OCI-LY1 (cell line): ENCODE data around the gene TJP3.

Source experiments
- H2AFZ ChIP-seq: fragments of 200-600 bp; sonication (generic), shearing (Covaris generic); 2 replicates; pipeline ENCODE4 v1.6.0; 2014; ENCODE audit warnings: antibody characterized with exemption, mild to moderate bottlenecking, low read length
- H3F3A ChIP-seq: fragments of 200-600 bp; sonication (generic), shearing (Covaris generic); 2 replicates; pipeline ENCODE4 v1.6.0; 2014; ENCODE audit warnings: mild to moderate bottlenecking, antibody characterized with exemption, low read length, moderate library complexity; ENCODE audit not compliant: insufficient read depth
- H3K27ac ChIP-seq: fragments of 200-600 bp; sonication (generic); 2 replicates; pipeline ENCODE4 v1.5.1; 2014; ENCODE audit warnings: low read length, mixed run types, mild to moderate bottlenecking, low read depth; ENCODE audit not compliant: poor library complexity, severe bottlenecking
- H3K27me3 ChIP-seq: fragments of 200-600 bp; sonication (generic); 2 replicates; pipeline ENCODE4 v1.6.0; 2014; ENCODE audit warnings: antibody characterized with exemption, mild to moderate bottlenecking, low read length, moderate library complexity; ENCODE audit not compliant: insufficient read depth
- H3K36me3 ChIP-seq: fragments of 200-600 bp; sonication (generic); 2 replicates; pipeline ENCODE4 v1.6.1; 2014; ENCODE audit warnings: mild to moderate bottlenecking, antibody characterized with exemption, low read length, moderate library complexity, mixed read lengths; ENCODE audit not compliant: insufficient read depth
- H3K4me1 ChIP-seq: fragments of 200-600 bp; sonication (generic); 2 replicates; pipeline ENCODE4 v1.5.1; 2014; ENCODE audit warnings: mild to moderate bottlenecking, low read length, moderate library complexity; ENCODE audit not compliant: insufficient read depth, severe bottlenecking
- H3K4me2 ChIP-seq: fragments of 200-600 bp; sonication (generic), shearing (Covaris generic); 2 replicates; pipeline ENCODE4 v1.6.1; 2014; ENCODE audit warnings: low read length
- H3K4me3 ChIP-seq: fragments of 200-600 bp; sonication (generic); 2 replicates; pipeline ENCODE4 v1.5.1; 2014; ENCODE audit warnings: low read length, low read depth, mild to moderate bottlenecking, mixed read lengths; ENCODE audit not compliant: poor library complexity, severe bottlenecking
- H3K79me2 ChIP-seq: fragments of 200-600 bp; shearing (Covaris generic); 2 replicates; pipeline ENCODE4 v1.6.1; 2016; ENCODE audit warnings: mixed run types, low read length, mixed read lengths; ENCODE audit not compliant: insufficient read depth
- H3K9ac ChIP-seq: fragments of 200-600 bp; sonication (generic), shearing (Covaris generic); 2 replicates; pipeline ENCODE4 v1.6.1; 2014; ENCODE audit warnings: mild to moderate bottlenecking, low read length, mixed read lengths
- H3K9me2 ChIP-seq: fragments of 200-600 bp; sonication (generic), shearing (Covaris generic); 2 replicates; pipeline ENCODE4 v1.6.1; 2014; ENCODE audit warnings: low read depth, mild to moderate bottlenecking, low read length, mixed read lengths
- H3K9me3 ChIP-seq: fragments of 200-600 bp; shearing (Covaris generic); 2 replicates; pipeline ENCODE4 v1.6.1; 2014; ENCODE audit warnings: low read length, mixed read lengths
- H4K20me1 ChIP-seq: fragments of 200-600 bp; sonication (generic), shearing (Covaris generic); 2 replicates; pipeline ENCODE4 v1.6.0; 2016; ENCODE audit warnings: mild to moderate bottlenecking, low read length; ENCODE audit not compliant: insufficient read depth
- EZH2 ChIP-seq: fragments of 200-600 bp; sonication (generic), shearing (Covaris generic); IDR thresholded peaks from 2 replicates; pipeline ENCODE4 v1.8.0; 2017; ENCODE audit warnings: borderline replicate concordance, mixed run types, mild to moderate bottlenecking, antibody characterized with exemption, low read length, moderate library complexity, mixed read lengths
- TF ChIP-seq, protein P1 (sequence below): fragments of 200-600 bp; sonication (generic), shearing (Covaris generic); IDR thresholded peaks from 2 replicates; pipeline ENCODE4 v1.5.1; 2017; ENCODE audit warnings: mild to moderate bottlenecking, antibody characterized with exemption, low read length, moderate library complexity, mixed read lengths

TJP3 gene, protein sequence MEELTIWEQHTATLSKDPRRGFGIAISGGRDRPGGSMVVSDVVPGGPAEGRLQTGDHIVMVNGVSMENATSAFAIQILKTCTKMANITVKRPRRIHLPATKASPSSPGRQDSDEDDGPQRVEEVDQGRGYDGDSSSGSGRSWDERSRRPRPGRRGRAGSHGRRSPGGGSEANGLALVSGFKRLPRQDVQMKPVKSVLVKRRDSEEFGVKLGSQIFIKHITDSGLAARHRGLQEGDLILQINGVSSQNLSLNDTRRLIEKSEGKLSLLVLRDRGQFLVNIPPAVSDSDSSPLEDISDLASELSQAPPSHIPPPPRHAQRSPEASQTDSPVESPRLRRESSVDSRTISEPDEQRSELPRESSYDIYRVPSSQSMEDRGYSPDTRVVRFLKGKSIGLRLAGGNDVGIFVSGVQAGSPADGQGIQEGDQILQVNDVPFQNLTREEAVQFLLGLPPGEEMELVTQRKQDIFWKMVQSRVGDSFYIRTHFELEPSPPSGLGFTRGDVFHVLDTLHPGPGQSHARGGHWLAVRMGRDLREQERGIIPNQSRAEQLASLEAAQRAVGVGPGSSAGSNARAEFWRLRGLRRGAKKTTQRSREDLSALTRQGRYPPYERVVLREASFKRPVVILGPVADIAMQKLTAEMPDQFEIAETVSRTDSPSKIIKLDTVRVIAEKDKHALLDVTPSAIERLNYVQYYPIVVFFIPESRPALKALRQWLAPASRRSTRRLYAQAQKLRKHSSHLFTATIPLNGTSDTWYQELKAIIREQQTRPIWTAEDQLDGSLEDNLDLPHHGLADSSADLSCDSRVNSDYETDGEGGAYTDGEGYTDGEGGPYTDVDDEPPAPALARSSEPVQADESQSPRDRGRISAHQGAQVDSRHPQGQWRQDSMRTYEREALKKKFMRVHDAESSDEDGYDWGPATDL

DNA sequence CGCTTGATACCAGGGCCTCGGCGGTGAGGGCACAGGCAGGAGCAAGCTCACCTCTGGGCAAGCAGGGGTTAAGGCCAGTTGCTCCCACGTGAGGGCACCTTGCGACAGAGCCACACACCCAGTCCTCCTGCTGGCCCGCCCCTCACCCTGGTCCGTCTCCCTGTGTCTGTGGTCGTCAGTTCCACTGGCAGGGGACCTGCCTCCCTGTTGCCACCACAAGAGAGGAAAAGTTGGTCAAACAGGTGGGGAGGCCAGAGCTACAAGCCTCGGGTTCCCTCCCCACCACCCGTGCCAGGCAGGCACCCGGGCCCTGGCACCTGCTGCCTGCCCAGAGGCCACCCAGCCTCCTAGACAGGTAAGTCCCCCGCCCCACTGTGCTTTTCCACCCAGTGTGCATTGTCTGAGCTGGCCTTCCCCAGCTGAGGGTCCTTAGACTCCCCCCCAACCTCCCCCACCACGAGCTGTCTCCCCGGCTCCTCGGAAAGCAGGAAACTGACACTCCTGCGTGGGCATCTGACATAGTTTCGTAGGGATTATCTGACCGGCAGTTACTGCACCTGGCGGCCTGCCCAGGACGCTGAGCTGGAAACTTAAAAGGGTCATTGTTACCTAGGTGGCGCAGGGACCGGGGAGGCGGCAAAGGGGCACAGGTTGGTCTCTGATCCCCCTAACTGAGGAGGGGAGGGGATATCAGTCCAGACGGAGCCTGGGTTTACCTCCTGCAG, at the start of gene TJP3:
TJP3 (plus strand) TSS at position 178 of the 725 bp plus-strand sequence. CDS start 20,049 bp downstream, outside the sequence.
- Histone ChIP-seq H3K4me1 (no peaks in the 10 kb centered on the region), H3K9ac (no peak within 1 kb of the TSS), H3K27ac (no peak within 1 kb of the TSS), H3F3A (no peaks in the 10 kb centered on the region), H3K4me2 (no peak within 1 kb of the TSS), H4K20me1 (no peaks in the 10 kb centered on the region), H3K27me3 (no peaks in the 10 kb centered on the region), H3K36me3 (no peaks in the 10 kb centered on the region), H3K4me3 (no peak within 1 kb of the TSS), H2AFZ (no peak within 1 kb of the TSS), H3K9me2 (no peaks in the 10 kb centered on the region), H3K79me2 (no peaks in the 10 kb centered on the region), H3K9me3 (no peaks in the 10 kb centered on the region)
- no peak for TF ChIP-seq EZH2
- TF ChIP-seq, protein P1, sequence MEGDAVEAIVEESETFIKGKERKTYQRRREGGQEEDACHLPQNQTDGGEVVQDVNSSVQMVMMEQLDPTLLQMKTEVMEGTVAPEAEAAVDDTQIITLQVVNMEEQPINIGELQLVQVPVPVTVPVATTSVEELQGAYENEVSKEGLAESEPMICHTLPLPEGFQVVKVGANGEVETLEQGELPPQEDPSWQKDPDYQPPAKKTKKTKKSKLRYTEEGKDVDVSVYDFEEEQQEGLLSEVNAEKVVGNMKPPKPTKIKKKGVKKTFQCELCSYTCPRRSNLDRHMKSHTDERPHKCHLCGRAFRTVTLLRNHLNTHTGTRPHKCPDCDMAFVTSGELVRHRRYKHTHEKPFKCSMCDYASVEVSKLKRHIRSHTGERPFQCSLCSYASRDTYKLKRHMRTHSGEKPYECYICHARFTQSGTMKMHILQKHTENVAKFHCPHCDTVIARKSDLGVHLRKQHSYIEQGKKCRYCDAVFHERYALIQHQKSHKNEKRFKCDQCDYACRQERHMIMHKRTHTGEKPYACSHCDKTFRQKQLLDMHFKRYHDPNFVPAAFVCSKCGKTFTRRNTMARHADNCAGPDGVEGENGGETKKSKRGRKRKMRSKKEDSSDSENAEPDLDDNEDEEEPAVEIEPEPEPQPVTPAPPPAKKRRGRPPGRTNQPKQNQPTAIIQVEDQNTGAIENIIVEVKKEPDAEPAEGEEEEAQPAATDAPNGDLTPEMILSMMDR = no peak

DNA sequence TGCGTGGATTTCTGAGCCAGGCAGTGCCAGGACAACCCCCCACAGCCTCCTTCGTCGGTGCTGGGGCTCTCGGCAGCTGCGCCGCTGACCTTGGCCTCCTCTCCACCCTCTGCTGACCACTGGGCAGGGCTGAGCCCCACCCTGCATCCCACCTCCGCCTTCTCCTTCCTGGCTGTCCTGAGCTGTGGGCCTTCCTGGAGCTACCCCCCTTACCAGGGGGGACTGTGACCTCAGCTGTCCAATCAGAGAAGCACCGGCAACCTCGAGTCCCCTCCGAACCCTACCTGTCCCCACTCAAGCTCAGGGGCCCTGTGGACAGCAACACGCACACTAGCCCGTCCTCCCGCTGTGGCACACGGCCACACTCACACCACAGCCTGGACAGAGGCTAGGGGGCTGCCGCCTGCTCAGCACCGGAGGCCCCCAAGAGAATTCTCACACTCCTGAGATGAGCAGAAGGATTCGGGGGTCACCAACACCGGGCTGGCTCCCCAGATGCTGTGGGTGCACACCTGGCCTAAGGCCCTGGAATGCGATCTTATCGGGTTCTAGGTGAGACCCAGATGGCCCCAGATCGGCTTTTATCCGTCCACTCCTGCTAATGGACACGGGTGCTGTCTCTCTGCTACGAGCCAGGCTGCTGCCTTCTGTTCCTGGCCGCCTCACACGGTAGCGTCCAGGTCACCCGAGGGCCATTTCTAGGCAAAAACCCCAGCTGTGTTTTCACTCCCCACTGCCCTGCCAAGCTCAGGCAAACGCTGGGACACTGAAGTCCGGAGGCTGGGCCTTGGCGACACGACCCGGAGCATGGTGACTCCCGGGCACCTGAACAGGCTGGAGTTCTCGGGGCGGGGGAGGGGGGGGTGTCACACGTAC, 49.1 kb upstream of the TJP3 start:
- H3K9me3 ChIP-seq = no peaks in the 10 kb centered on the region

More for the DNA sequence above, 49.1 kb upstream of the TJP3 start:
- TF ChIP-seq, protein P1 = no peak
- no peak for TF ChIP-seq EZH2
- Histone ChIP-seq H3K36me3 (no peaks in the 10 kb centered on the region; the same call in 1 of the 2 replicates), H3K27me3 (no peaks in the 10 kb centered on the region; the same call in 1 of the 2 replicates), H3K9ac (no peak overlapping the region), H3F3A (no peaks in the 10 kb centered on the region), H3K4me1 (peaks cover 8% of the 10 kb centered on the region), H2AFZ (no peak overlapping the region), H3K4me3 (no peak overlapping the region), H3K9me2 (no peaks in the 10 kb centered on the region), H3K27ac (no peak overlapping the region), H3K4me2 (no peak overlapping the region), H4K20me1 (no peaks in the 10 kb centered on the region), H3K79me2 (no peaks in the 10 kb centered on the region)
